Measurements from ENCODE around the gene AUTS2. TPM values are rescaled to one million over a fixed set of nuclear protein-coding genes. Genes with fewer than 3 reads are reported as not detected.

AUTS2 gene
- total and polyA plus RNA-seq, 9 of the 15 experiments (the other 6 are each of a cell fraction or from before 2014, with no cell fraction given), result 0.58 TPM; not detected in 8

GRCh38 chr7:70292716-70293115 is 694.4 kb downstream of the AUTS2 start:
- Histone ChIP-seq H3K27ac (ENCODE audit: extremely low read depth, low read depth, low read length) (no peak overlapping the region), H3K79me2 (ENCODE audit: control insufficient read depth, insufficient read depth, low read length) (no peaks in the 10 kb centered on the region), H3K4me1 (replicated peaks in 1 of 2; ENCODE audit: control insufficient read depth in 2 of 2, insufficient read depth in 2 of 2, low read length in 2 of 2) (no peaks in the 10 kb centered on the region), H4K20me1 (replicated peaks; ENCODE audit: control insufficient read depth, insufficient read depth, low read length) (no peaks in the 10 kb centered on the region), H3K36me3 (ENCODE audit: control insufficient read depth, insufficient read depth, low read length) (no peaks in the 10 kb centered on the region), H3K9me3 (replicated peaks; ENCODE audit: control insufficient read depth, insufficient read depth, low read depth, low read length) (no peaks in the 10 kb centered on the region), H3K4me2 (ENCODE audit: insufficient read depth, low read length) (no peak overlapping the region), H2AFZ (ENCODE audit: low read depth, low read length) (no peak overlapping the region), H3K9ac (ENCODE audit: insufficient read depth in 1 of 2, low read depth in 2 of 2, low read length in 2 of 2) (no peak overlapping the region), H3K4me3 (no peak overlapping the region), H3K27me3 (ENCODE audit: control insufficient read depth in 2 of 2, insufficient read depth in 2 of 2, low read length in 2 of 2) (no peaks in the 10 kb centered on the region; a peak in 1 of 5 replicates), H3K9me1 (ENCODE audit: control insufficient read depth, insufficient read depth, low read length) (no peaks in the 10 kb centered on the region)
- TF ChIP-seq CTCFL (IDR thresholded peaks at IDR 0.05; ENCODE audit: borderline replicate concordance, insufficient read depth, low read depth, low read length, poor library complexity, severe bottlenecking) (no peak), PRPF4 (IDR thresholded peaks at IDR 0.05; ENCODE audit: insufficient read depth, low read depth, low read length, poor library complexity, severe bottlenecking) (no peak), STAT5A (IDR thresholded peaks at IDR 0.05; ENCODE audit: borderline replicate concordance, low read length) (no peak), TEAD2 (tag; IDR thresholded peaks at IDR 0.05) (no peak), NFYB (IDR thresholded peaks at IDR 0.05; ENCODE audit: extremely low read depth, insufficient read length) (no peak), ZNF586 (CRISPR knock-in tag; conservative IDR thresholded peaks at IDR 0.05) (no peak), DIDO1 (tag; IDR thresholded peaks at IDR 0.05; ENCODE audit: low read depth) (no peak), TAF9B (IDR thresholded peaks at IDR 0.05; ENCODE audit: partially characterized antibody) (no peak), ZNF280A (IDR thresholded peaks at IDR 0.05; ENCODE audit: low read depth, partially characterized antibody) (no peak), CREB5 (CRISPR knock-in tag; IDR thresholded peaks at IDR 0.05) (no peak), NR2F6 (CRISPR knock-in tag; IDR thresholded peaks at IDR 0.05) (no peak), ETS1 (conservative IDR thresholded peaks at IDR 0.05; ENCODE audit: control insufficient read depth, low read depth, low read length) (no peak)
- WGBS (ENCODE audit: insufficient coverage, low coverage, missing lambda C conversion rate), result 2% methylated on average over 5 of the region's 5 CpGs
- CTCF ChIA-PET (ENCODE audit: low intra/inter-chr PET ratio), result no interaction called here
- no peak for ATAC-seq
- DNase-seq (ENCODE audit: extremely low read depth in 1 of 4, low spot score in 3 of 4), result no peak
- in situ Hi-C loops (cut with MboI), result no loop called here
- BruUV-seq (replicated peaks), result no TSS peak
- intact Hi-C loops (cut with micrococcal nuclease), result no loop called here
- FAIRE-seq, result no peak
- POLR2A ChIA-PET, result no interaction called here
